HG02642 (cell line): ENCODE results near the gene PPP2R5B.
A peak's percentile ranks its signal among the peaks of the same experiment; 100 is the strongest.

Experiments
- ATAC-seq: cut with Tn5 transposase; IDR thresholded peaks from one replicate; pipeline ENCODE4 v1.9.1; 2021; ENCODE audit warnings: mild to moderate bottlenecking; ENCODE audit not compliant: unreplicated experiment, poor library complexity

Gene PPP2R5B

DNA sequence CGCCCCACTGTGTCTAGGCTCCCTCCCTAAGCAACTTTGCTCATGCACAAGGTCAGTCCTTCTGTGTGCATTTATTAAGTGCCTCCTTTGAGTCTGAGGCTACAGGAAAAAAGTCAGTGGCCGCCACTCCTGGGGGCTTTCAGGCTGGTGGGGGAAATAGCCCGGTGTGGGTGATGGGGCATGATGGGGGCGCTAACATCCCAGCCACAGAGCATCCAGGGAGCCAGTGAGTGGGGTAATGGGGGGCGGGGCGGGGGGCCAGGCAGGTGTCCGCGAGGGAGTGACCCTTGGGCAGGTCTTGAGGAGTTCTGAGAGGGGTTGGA, 36.1 kb upstream of the PPP2R5B start:
- no peak for ATAC-seq

DNA sequence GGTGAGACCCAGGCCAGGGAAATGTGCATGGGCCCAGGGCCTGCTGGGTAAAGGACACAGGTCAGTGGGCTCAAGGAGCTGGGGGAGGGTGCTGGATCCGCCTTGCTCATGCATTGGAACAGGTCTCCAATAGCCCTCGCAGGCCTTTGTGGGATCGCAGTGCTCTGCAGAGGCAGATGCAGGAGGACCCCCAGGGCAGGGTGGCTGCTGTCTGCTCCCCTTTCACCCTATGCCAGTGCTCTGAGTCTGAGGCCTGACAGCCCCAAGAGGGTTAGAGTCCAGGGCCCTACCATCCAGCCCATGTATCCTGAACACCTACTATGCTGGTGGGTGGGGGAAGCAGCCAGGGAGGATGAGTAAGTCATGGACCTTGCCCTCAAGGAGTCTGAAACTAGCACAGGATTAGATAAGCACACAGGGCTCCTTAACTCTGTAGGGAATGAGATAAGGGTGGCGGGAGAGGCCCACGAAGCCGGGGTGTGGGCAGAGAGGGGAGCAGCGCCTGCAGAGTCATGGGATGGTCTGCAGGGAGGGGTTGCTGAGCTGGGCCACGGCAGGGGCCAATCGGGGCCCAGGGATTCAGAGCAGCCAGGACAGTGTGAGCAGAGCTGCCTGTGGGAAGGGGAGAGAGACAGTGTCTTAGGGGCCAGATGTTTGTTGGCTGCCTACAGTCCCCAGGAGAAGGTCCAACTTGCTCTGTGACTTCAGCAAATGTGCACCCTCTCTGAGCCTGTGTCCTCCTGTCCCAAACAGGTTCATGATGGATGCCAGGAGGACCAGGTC, 35.6 kb upstream of the PPP2R5B start:
- ATAC-seq: no peak

DNA sequence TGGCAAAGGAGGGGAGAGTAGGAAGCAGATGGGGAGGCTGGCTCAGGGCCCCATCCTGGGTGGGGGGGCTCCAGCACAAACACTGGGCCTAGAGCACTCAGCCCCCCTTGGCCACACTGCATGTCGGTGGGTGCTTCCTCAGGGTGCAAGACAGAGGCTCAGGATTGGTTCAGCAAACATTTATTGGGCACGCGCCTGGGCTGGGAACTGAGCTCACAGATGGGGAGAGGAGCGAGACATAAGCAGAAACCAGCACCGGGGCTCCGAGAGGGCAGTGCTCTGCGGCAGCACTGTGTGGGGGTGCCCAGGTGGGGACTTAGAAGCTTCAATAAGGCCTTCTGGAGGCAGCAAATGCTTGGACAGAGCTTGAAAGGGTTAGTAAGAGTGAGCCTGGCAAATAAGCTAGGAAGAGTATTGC, 34.0 kb upstream of the PPP2R5B start:
- ATAC-seq: no peak

DNA sequence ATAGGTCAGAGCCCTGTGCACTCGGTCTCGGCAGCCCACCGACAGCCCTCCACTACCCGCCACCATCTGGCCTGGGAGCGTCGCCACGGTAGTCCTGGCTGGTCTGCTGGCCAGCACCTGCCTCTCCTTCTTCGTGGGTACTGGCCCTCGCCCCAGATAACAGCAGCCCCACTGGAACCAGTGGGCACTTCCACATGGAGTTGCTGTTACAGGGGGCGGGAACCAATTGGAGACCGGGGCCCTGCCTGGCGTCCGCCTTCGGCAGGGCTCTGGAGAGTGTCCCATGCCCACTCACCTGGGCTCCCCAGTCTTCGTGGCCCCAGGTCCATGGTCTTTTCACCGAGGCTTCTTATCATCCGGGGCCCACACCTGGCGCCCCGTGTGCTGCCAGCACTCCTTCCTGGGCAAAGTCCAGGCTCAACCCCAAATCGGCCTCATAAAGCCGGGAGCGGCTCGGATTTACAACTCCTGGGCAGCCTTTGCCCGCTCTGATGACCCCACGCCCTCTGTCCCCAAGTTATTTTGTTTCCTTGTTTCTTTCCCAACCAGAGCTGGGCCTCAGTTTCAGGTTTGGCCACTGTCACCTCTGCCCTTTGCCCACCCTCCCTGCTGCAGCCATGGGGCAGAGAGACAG, 33.2 kb upstream of the PPP2R5B start:
- ATAC-seq: no peak

DNA sequence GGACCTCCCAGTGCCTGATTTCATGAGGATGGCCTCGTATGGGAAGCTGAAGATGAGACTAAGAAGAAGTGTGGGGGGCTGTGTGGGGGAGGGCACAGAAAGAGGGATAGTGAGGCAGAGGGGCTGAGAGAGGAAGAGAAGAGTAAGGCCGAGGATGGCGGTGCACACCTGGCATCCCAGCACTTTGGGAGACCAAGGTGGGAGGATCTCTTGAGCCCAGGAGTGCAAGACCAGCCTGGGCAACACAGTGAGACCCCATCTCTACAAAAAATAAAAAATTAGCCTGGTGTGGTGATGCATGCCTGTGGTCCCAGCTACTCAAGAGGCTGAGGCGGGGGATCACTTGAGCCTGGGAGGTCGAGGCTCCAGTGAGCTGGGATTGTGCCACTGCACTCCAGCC, 32.6 kb upstream of the PPP2R5B start:
- ATAC-seq: no peak

DNA sequence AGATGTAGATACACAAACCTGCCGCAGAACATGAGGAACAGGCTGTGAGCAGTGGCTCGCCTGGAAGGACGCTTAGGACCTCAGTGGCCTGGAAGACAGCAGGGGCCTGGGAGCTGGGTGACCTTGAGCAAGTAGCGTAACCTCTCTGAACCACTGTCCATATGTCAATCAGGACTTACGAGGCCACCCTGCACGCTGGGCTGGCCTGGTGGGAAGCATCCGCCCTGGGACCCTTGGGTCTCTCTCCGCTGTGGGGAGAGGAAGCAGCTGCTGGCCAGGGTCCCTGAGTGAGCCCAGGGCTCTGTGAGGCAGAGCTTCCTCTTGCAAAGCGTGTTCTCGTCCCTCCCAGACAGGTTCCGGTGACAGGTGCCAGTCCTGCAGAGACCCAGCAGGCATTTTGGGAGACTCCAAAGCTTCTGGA, 32.1 kb upstream of the PPP2R5B start:
- ATAC-seq: no peak

DNA sequence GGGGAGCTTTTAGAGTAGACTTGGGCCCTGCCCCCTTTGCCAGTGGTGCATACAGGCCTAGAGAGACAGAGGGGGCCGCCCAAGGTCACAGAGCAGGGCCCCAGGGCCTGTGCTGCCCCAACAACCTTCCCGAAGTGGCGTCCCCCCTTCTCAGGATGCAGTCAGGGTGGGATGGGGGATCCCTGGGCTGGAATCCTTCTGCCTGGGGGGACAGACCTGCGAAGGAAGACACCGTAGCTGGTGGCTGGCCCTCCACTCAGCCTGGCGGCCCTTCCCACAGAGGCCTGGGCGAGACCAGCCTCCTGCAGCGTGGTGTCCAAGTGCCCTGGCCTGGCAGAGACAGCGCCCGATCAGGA, 31.7 kb upstream of the PPP2R5B start:
- no peak for ATAC-seq

DNA sequence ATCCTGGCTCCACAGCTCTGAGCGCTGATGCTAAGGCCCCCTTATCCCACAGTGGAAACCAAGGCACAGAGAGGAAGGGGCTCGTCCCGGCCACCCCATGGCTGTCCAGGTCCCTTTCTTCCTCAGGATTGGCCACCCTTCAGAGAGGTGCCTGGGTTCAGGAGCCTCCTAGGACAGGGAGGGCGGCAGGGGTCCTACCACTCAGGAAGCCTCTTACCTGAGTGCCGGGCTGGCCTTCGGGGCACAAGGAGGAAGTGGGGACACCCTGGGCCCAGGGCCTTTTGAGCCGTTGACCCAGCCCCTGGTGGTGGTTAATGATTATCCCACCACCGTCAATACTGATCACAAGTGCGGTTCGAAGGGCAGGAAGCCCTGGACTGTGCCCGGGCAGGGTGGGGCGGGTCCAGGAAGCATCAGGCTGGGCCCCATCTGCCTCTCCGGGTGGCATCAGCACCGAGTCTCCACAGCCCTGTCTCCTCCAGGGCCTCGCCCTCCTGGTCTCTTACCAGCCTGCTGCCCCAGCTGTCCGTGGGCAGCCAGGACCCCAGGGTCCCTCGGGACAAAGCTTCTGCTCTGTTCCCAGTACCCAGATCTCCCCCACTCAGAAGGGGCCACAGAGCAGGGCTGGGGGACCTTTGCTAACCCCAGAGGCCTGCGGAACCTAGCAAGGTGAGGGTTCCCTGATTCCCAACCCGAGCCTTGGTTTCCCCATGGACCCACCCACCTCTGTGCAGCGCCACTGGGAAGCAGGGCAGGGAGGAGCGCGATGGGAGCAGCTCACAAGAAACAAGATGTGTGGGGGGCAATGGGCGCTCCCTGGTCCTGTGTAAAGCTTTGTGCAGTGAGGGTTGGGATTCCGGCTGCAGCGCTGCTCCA, 31.1 kb upstream of the PPP2R5B start:
- no peak for ATAC-seq

DNA sequence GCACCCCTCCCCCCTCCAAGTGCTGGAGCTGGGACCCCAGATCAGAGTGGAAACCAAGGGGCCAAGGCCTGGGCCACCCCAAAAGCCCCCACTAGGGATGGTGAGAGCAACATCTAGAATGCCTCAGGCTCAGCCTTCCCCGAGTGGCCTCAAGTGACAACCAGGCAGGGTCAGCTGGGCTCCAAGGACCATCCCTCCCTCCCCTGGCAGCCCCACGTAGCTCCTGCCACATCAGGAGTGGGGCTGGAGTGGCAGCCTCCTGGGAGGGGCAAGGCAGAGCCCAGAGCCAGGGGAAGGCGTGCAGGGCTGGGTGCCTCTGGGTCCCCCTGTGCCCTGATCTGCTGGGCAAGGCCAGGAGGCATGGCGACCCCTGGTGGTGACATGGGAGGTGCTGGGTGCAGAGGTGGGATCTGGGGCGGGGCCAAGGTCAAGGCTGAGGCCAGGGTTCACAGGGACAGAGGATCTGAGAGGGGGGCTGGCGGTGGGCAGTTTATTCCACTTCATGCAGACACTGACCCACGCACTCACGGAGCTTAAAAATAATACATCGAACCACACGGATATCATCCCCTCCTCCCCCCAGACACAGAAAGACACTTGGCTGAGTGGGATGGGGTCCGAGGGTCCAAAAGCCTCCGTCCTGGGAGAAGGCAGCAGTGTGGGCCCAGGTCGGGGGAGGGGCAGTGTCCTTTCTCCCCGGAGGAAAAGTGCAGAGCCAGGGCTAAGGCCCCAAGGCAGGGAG, 30.2 kb upstream of the PPP2R5B start:
- ATAC-seq: peak; percentile 51

DNA sequence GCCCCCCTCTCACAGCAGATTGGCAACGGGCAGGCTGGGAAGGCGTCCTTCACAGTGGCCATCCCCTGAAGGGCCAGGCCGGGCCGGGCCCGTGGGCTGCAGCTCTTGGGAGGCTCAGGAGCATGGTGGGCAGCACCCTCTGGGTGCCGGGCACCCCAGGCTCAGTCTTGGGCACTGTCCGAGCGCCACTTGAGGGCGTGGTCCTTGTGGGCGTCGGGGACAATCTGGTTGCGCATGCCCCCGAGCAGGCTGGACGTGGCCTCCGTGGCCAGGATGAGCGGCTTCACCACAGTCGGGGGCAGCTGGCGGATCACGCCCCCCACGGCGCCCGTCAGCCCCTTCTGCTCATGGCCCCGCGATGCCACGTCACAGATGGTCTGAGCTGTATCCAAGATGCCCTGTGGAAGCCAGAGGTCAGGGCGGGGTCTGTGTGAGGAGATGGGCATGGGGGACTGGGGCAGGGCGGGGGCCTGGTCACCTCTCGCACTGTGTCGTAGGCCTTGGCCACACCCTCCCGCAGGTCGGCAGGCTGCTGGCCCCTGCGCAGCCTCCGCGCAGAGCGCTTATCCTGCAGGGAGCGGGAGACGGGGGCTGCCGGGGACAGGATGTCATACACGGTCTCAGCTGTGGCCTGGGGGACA, 29.6 kb upstream of the PPP2R5B start:
- ATAC-seq: no peak

DNA sequence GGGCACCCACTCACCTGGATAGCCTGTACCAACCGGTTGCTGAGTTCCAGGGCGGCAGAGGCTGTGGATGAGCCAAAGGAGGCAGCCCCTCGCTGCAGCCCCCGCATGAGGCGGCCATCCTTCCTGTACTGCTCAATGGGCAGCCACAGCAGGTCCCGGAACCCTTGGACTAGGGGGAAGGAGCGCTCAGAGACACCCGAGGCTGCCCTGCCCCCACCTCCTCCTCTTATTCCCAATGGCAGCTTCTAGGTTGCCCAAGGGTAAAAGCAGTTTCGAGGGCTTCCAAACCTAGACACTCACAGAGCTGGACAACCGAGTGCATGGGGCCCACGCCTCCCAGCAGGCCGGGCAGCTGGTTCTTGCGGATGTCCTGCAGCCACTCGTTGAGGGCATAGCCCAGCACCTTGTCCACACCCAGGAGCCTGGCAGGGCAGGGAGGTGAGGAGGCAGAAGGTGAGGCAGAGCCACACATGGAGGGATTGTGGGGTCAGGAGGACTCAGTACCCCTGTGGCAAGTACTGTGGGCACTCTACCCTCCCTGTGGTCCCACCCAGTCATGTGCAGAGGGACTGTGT, 28.0 kb upstream of the PPP2R5B start:
- no peak for ATAC-seq

DNA sequence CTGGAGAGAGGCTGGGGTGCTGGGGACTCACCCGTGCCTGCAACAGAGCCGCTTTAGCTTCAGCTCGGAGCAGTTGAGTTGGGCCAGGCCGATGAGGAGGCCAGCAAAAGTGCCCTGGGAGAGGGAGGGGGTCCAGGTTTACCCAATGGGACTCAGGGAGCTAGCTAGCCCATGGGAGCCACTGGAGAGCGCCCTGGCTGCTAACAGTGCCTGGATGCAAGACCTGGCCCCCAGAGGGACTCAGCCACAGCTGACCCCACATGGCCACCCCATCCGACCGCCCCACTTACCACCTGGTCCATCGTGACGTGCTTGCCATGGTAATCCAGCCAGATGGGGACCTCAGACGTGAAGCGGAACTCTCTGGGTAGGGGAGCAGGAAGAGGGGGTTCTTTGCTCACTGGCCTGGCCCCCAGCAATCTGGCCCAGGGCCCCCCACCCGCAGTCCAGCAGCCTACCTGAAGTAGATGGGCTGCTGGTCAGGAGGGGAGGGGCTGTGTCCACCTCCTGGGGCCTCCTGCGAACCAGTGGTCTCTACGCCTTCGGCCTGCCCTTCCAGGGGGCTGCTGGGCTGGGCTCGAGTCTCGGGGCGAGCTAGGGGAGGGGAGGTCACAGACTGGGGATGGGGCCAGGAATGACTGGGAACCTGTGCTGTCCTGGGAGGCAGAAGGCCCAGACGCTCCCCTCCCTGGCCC, 27.0 kb upstream of the PPP2R5B start:
- no peak for ATAC-seq

DNA sequence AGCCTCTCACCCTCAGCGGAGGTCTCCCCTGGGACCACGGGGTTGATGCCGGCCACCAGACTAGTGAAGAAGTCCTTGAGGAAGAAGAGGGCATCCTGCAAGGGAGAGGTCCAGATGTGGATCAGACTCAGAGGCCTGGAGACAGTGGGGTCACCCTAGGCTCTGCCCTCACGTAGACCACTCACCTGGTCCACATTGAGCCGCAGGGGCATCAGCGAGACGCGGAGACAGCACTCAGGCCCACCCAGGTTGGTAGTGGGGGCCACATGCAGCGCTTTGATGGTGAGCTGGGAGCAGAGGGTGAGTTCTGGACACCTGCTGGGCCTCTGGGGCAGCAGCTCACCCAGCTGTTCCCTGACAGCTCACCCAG, 26.4 kb upstream of the PPP2R5B start:
- ATAC-seq: no peak

DNA sequence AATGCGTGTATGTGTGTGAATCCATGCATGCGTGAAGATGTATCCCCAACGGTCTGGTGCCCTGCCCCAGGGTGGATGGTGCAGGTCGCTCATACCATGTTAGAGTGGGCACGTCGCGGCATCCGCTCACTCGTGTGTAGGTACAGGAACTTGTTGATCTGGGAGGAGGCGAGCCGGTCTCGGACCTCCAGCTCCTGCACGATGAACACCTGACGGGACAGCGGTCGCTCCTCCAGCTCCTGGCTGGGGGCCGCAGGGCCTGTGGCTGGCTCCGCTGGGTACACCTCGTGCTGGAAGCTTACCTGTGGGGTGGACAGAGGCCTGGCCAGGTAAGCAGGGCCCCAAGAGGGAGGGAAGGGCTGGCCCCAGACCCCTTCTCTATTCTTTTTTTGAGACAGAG, 25.9 kb upstream of the PPP2R5B start:
- ATAC-seq: no peak

DNA sequence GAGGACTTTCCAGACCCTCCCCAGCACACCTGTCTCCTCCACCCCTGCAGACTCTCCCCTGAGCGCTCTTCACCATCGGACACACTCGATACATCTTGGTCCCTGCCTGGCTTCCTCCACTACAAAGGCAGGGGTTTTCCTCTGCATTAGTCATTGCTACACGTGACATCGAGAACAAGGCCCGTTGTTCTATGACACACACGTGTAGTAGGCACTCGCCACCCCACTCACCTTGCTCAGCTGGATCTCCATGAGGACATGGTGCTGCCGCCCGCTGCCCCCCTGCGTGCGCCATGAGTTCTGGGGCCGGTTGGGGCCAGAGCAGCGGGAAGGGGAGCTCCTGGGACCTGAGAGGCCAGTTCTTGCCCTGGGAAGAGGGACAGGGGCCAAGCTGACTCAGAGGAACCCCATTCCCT, 24.2 kb upstream of the PPP2R5B start:
- no peak for ATAC-seq

DNA sequence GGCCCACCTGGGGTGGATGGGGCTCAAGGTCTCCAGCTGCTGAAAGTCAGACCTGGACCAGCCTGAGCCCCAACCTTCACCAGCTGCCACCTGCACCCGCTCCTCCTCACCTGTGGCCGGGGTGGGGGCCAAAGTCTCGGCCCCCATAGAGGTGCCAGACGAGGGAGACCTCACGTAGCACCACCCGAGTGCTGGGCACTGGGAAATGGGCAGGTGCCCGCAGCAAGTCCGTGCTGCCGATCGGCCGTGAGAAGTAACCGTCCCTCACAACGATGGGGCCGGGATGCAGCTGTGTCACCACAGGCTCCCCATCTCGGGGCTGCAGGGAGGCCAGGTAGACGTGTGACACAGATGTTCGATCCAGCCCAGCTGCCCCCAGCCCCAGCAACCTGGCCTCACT, 23.7 kb upstream of the PPP2R5B start:
- no peak for ATAC-seq

DNA sequence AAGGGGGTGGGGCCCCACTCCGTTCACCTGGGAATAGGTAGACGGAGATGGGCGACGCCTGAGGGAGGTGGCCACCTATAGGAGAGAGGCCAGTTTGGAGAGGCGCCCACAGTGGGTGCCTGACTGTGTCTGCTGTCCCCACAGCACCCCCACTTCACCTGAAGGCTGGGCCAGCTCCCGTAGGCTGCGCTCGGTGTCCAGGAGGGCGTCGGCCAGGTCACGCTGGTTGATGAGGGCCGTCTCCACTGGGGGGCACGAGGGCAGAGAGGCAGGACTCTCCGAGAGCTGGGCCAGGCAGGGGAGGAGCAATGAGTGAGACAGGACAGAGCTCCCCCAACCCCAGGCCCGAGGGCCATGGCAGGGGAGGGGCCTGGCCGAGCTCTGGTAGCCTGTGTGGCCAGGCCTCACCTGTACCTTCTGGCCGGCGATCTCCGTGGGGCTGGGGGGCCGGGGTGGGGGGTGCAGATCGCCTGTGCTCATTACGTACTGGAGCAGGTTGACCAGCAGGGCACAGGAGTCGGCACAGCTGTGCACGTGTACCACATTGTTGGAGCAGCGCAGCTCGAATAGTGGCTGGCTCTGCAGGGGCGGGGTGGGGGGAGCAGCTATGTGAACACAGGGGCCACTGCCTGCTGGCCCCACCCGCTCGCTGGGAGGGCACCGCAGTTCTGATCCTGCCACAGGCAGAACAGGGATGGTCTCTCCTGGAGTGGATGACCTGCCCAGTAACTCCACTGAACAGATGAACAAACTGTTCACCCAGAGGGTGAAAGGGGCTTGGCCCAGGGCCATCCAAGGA, 22.2 kb upstream of the PPP2R5B start:
- ATAC-seq: no peak

DNA sequence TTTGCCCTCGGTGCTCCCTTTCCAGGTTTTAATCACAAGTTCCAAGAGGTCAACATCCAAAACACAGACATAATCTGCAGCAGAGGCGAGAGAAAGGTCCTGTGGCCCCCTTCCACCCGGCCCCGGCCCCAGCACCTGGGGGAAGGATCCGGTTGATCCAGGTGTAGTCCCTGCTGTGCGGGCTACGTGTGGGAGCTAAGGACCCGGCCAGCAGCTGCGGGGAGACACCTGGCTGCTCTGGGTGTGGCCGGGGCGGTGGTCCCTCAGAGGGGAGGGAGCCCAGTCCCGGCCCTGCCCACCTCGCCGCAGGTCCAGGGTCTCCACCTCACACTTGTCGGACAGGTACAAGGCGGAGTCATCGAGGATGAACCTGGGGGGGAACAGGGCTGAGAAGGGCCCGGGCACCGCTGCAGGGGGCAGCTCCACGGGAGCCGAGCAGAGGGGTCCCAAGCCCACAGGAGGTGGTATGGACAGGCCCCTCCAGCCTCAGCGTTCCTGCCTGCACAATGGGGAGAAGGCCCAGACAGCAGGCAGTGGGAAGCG, 21.1 kb upstream of the PPP2R5B start:
- no peak for ATAC-seq
